Measurements from ENCODE around the gene TMEM271.

The TMEM271 gene

DNA sequence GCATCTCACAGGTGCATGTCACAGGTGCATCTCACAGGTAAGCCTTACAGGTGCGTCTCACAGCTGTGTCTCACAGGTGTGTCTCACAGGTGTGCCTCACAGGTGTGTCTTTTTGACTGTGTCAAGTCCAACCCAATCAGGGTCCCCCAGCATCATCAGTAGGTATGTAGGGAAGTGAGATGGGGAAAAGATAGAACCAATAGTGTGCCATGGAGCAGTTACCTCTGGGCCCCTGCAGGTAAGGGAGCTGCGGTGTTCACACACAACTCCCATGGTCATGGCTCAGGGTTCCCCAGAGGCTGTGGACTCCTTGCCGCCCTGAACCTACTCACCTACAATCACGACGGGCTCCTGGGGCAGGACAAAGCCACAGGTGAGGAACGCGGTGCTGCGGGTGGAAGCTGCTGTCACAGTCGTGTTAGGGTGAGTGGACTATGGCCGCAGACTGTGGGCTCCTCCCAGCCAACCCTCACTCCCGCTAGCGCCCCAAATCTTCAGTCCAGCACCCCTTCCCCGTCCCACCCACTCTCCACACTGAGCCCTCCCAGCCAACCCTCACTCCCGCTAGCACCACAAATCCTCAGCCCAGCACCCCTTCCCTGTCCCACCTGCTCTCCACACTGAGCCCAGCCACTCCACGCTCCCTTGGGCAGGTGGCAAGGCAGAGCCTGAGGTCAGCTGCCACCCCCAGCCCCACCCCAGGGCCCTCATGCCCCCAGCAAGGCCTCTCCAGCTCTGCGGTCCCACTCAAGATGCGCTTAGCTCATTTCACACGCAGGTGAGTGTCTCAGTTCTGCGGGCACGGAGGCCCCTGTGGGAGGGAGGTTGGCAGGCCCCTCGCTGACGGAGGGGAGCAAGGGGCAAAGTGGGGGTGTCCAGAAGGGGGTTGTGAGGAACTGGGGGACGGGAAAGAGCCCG is 47.2 kb upstream of the TMEM271 start:
- no peak for DNase-seq (ENCODE audit: extremely low read depth, insufficient read length)

GRCh38 chr4:622071-622995 is 46.2 kb upstream of the TMEM271 start:
- Histone ChIP-seq H3K4me3 (replicated peaks; ENCODE audit: low read depth, low read length) (no peak overlapping the region), H3K36me3 (ENCODE audit: control insufficient read depth, insufficient read depth, low read length) (no peaks in the 10 kb centered on the region), H3K27me3 (replicated peaks; ENCODE audit: control insufficient read depth, insufficient read depth, low read length) (no peaks in the 10 kb centered on the region)
- DNase-seq (ENCODE audit: extremely low read depth, insufficient read length) = no peak
- no peak for TF ChIP-seq CTCF (IDR thresholded peaks at IDR 0.05; ENCODE audit: insufficient read depth, low read length, poor library complexity, severe bottlenecking)

More for the DNA sequence above, 47.2 kb upstream of the TMEM271 start:
- no peak for TF ChIP-seq CTCF (IDR thresholded peaks at IDR 0.05; ENCODE audit: insufficient read depth, low read length, poor library complexity, severe bottlenecking)
- no peak overlapping the region for H3K4me3 ChIP-seq (replicated peaks; ENCODE audit: low read depth, low read length)
- H3K27me3 ChIP-seq (replicated peaks; ENCODE audit: control insufficient read depth, insufficient read depth, low read length) = no peaks in the 10 kb centered on the region
- no peaks in the 10 kb centered on the region for H3K36me3 ChIP-seq (ENCODE audit: control insufficient read depth, insufficient read depth, low read length)

DNA sequence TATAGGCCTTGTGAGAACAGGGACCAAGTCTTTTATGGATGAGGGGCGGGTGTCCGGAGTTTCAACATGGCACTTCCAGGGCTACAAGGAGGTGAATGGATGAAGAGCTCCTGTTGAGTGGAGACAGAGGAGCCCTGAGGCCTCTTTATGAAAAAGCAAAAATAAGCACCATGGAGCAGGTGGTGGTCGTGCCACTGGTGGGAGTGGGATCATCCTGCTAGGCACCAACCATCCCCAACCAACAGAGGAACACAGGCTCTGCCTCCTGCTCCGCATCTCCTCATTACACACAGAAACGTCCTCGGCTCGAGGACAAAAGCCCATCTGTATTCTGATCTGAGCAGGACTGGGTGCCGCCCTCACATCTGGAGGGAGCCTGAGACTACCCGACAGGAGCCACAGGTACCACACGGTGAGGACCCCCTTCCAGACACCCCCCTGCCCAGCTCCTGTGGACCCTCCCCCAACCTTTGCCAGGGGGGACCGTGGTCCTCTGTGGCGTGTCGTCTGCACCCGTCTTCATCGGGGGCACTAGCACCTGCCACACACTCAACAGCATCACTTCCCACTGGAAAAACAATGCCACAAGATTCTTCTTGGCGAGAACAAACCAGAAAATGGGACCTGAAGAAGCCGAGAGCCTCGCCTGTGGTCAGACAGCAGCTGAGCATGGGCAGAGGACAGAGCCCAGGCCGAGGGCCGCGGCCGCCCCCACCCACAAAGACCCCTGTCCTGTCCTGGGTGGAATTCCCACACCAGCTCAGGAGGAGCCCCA is 45.4 kb upstream of the TMEM271 start:
- no peaks in the 10 kb centered on the region for H3K27me3 ChIP-seq (replicated peaks; ENCODE audit: control insufficient read depth, insufficient read depth, low read length)
- H3K4me3 ChIP-seq (replicated peaks; ENCODE audit: low read depth, low read length) = no peak overlapping the region
- DNase-seq (ENCODE audit: extremely low read depth, insufficient read length) = no peak
- no peaks in the 10 kb centered on the region for H3K36me3 ChIP-seq (ENCODE audit: control insufficient read depth, insufficient read depth, low read length)
- TF ChIP-seq CTCF (IDR thresholded peaks at IDR 0.05; ENCODE audit: insufficient read depth, low read length, poor library complexity, severe bottlenecking) = no peak

DNA sequence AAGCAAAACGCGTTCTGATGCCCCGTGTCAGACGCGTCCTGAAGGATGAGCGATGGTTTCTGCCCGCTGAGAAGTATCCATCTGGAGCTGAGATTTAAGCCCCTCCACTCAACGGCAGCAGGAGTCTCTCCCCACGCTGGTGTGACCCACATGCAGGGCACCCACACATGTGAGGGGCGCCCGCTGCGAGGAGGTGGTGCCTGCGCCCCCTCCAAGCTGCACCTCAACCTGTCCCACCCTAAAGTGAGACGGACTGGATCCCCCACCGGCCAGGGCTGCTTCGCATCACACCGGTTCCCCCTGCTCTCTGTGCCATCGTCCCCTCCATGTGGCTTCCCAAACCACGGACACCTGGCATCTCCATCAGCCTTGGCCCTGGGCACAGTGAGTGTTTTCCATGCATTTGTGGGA is 44.8 kb upstream of the TMEM271 start:
- H3K27me3 ChIP-seq (replicated peaks; ENCODE audit: control insufficient read depth, insufficient read depth, low read length) = no peaks in the 10 kb centered on the region

More for the DNA sequence above, 44.8 kb upstream of the TMEM271 start:
- no peak for TF ChIP-seq CTCF (IDR thresholded peaks at IDR 0.05; ENCODE audit: insufficient read depth, low read length, poor library complexity, severe bottlenecking)
- H3K36me3 ChIP-seq (ENCODE audit: control insufficient read depth, insufficient read depth, low read length) = no peaks in the 10 kb centered on the region
- H3K4me3 ChIP-seq (replicated peaks; ENCODE audit: low read depth, low read length) = no peak overlapping the region
- DNase-seq (ENCODE audit: extremely low read depth, insufficient read length) = no peak

All from GM06990 (cell line).